Astrocyte of the cerebellum (primary cell): ENCODE data around the gene MDFIC2.
"Not testable (repeated sequence)": the region's sequence is repeated elsewhere in the genome, so short reads cannot be mapped to it uniquely, and the experiment has no call there.

ENCODE experiments used
- DNase-seq: peaks from one replicate; pipeline ENCODE4 v3.0.0-alpha.2; 2011; ENCODE audit warnings: low read depth
- H3K4me3 ChIP-seq: 2 replicates; pipeline ENCODE4 v1.5.1; 2011; ENCODE audit warnings: mild to moderate bottlenecking, low read depth, low read length, moderate library complexity
- in situ Hi-C: cut with HindIII; loops from 2 replicates; pipeline ENCODE4 v1.10.0; 2017; ENCODE audit warnings: low sequenced_read_pairs
- TF ChIP-seq, protein P1 (sequence below): IDR thresholded peaks from 2 replicates; pipeline ENCODE4 v1.5.1; 2012; ENCODE audit warnings: low read length, low read depth, moderate library complexity, mild to moderate bottlenecking; ENCODE audit errors: missing control alignments

Gene MDFIC2

DNA sequence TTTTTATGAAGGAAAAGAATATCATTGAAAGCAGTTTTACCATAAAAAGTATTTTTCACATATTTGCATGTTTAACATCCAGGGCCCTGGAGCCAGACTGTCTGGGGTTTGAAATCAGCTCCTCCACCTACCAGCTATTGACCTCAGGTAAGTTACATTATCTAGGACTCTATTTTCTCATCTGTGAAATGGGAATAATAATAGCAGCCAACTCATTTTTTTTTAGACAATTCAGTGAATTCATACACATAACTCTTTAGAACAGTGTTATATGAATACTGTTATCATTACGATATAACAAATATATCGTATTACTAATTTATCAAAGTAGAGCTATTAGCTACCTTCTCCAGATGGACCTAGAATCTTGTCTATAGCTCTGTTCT, 21.3 kb downstream of the MDFIC2 start:
- TF ChIP-seq, protein P1, sequence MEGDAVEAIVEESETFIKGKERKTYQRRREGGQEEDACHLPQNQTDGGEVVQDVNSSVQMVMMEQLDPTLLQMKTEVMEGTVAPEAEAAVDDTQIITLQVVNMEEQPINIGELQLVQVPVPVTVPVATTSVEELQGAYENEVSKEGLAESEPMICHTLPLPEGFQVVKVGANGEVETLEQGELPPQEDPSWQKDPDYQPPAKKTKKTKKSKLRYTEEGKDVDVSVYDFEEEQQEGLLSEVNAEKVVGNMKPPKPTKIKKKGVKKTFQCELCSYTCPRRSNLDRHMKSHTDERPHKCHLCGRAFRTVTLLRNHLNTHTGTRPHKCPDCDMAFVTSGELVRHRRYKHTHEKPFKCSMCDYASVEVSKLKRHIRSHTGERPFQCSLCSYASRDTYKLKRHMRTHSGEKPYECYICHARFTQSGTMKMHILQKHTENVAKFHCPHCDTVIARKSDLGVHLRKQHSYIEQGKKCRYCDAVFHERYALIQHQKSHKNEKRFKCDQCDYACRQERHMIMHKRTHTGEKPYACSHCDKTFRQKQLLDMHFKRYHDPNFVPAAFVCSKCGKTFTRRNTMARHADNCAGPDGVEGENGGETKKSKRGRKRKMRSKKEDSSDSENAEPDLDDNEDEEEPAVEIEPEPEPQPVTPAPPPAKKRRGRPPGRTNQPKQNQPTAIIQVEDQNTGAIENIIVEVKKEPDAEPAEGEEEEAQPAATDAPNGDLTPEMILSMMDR: no peak

DNA sequence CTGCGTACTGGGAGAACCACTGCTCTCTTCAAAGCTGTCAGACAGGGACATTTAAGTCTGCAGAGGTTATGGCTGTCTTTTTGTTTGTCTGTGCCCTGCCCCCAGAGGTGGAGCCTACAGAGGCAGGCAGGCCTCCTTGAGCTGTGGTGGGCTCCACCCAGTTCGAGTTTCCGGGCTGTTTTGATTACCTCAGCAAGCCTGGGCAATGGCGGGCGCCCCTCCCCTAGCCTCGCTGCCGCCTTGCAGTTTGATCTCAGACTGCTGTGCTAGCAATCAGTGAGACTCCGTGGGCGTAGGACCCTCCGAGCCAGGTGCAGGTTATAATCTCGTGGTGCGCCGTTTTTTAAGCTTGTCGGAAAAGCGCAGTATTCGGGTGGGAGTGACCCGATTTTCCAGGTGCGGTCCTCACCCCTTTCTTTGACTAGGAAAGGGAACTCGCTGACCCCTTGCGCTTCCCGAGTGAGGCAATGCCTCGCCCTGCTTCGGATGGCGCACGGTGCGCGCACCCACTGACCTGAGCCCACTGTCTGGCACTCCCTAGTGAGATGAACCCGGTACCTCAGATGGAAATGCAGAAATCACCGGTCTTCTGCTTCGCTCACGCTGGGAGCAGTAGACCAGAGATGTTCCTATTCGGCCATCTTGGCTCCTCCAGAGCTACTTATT, 21.9 kb downstream of the MDFIC2 start:
- H3K4me3 ChIP-seq, in situ Hi-C loops, DNase-seq: not testable (repeated sequence)

More for the DNA sequence above, 21.3 kb downstream of the MDFIC2 start:
- H3K4me3 ChIP-seq: no peak overlapping the region
- in situ Hi-C loops: no loop called here
- DNase-seq: no peak

DNA sequence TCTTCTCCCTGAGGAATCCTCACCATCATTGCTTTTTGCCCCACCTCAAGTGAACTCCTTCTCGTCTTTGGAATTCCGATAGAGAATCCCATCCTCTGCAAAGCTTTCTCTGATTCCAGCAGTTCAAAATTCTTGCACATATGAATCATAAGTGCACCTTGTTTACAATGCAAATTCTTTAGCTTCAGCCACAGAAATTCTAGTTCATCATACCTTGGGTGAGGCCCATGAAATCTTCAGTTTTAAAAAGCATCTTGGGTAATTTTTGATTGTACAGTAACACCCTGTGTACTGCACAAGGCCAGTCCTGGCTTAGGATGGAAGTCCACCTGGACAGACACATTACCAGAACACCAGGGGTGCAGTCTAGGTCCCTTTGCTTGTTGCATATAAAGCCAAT, 30.8 kb downstream of the MDFIC2 start:
- TF ChIP-seq, protein P1: no peak
- peak; percentile 50 for DNase-seq
- in situ Hi-C loops: no loop called here
- H3K4me3 ChIP-seq: no peak overlapping the region

DNA sequence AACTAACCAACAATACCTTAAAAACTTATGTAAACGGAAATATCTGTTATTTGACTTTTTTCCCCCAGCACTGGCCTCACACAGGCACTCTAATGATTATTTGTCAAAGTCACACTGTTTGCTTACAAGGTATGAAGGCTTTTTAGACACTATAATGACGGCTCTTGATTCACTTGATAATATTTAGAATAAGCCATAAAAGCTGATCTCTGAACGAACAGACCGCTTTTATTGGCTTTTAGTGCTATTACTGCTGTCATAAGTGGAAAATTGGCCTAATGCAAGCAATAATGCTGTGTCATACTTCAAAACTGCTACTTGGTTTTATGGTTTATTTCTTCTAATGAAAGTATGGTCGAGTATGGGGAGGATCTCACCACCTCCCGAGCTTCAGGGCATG, 35.1 kb downstream of the MDFIC2 start:
- H3K4me3 ChIP-seq: no peak overlapping the region
- in situ Hi-C loops: no loop called here
- no peak for DNase-seq
- TF ChIP-seq, protein P1: no peak

DNA sequence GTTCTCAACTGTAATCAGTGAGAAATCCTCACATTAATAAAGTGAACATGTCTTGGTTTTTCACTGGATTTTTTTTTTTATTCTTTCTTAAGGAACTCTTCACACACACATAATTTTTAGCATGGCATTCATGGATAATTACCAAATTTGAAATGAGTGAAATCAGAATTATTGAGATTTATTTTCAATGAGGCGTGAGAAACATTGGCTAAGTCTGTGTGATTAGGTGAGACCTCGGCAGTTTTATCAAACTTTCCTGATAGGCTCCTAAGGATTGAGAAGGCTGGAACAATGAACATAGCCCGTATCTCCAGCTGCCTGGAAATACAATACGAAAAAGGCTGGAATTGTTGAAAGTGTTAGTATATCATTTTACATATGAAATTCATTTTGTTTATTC, 35.5 kb downstream of the MDFIC2 start:
- H3K4me3 ChIP-seq: no peak overlapping the region
- in situ Hi-C loops: no loop called here
- no peak for DNase-seq
- TF ChIP-seq, protein P1: no peak

DNA sequence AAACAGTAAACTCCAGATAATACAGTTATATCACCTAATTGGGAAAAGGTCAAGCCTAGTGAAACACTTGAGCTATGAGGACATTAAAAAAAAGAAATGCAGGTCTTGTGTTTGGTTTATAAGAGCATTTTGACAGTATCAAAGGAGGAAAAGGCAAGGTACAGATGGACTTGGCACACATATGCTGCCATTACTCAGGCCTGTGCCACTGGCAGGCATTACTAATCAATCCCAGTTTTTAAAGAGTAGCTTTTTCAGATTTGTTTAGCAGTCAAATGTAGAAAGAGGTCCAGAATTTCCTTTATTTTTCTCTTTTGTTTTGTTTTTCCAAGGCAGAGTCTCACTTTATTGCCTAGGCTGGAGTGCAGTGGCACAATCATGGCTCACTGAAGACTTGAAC, 38.9 kb downstream of the MDFIC2 start:
- no peak overlapping the region for H3K4me3 ChIP-seq
- in situ Hi-C loops: no loop called here
- TF ChIP-seq, protein P1: no peak
- no peak for DNase-seq

DNA sequence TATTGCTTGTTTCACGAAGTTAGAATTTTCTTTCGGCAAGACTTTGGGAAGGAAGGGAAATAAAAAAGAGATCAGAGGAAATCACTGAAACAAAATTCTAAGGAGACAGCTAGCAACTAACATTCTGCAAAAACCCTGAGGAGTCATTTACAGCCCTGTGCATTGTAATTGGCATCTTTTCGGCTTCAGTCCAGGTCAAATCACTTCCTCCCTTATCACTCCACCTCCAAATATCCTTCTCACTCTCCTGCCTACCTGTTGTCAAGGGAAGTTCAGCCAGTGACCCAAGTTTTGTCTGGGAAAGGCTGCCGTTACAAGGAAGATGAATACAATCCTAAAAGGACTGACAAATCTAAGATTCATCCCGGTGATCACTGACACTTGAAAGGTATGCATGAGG, 39.6 kb downstream of the MDFIC2 start:
- DNase-seq: no peak
- in situ Hi-C loops: no loop called here
- H3K4me3 ChIP-seq: no peak overlapping the region
- TF ChIP-seq, protein P1: no peak
